Ovary (tissue), 3 donors: ENCODE data around the gene RSRC1.

Experiments used
- CTCF ChIP-seq, 3 donors: fragments of 450-650 bp in 2 of 3; fragments of 200-600 bp in 1 of 3; IDR thresholded peaks; one replicate each; pipeline versions ENCODE4 v1.5.1 to v1.8.0; 2016 to 2022; ENCODE audit warnings: antibody characterized with exemption in 3 of 3, mild to moderate bottlenecking in 1 of 3
- POLR2A ChIP-seq: fragments of 450-650 bp; IDR thresholded peaks from one replicate; pipeline ENCODE4 v1.6.1; 2017; ENCODE audit warnings: antibody characterized with exemption, mild to moderate bottlenecking, moderate library complexity
- donor health status: DM: no; HTN: no; CAD: no.

GRCh38 chr3:158244274-158244673 lies 134.4 kb downstream of the RSRC1 start:
- no peak for TF ChIP-seq CTCF (IDR thresholded peaks at IDR 0.05)
- TF ChIP-seq POLR2A: no peak
